GM12864 (cell line): Measurements from ENCODE around the gene UQCR11.

Experiments used
- DNase-seq: peaks from one replicate; pipeline ENCODE4 v3.0.0-alpha.2; 2011; ENCODE audit warnings: low read depth
- H3K4me3 ChIP-seq: 2 replicates; pipeline ENCODE4 v1.5.1; 2011; ENCODE audit warnings: mild to moderate bottlenecking, low read depth, low read length, control low read depth
- CTCF ChIP-seq: IDR thresholded peaks from 2 replicates; pipeline ENCODE4 v1.5.1; 2011; ENCODE audit warnings: low read depth, mild to moderate bottlenecking, moderate library complexity, low read length, control low read depth, inconsistent platforms; ENCODE audit errors: missing control alignments

UQCR11 gene

GRCh38 chr19:1574354-1575136 lies 30.7 kb downstream of the UQCR11 start:
- no peak for TF ChIP-seq CTCF
- DNase-seq, result no peak

GRCh38 chr19:1572795-1573194 lies 32.5 kb downstream of the UQCR11 start:
- no peak for TF ChIP-seq CTCF
- H3K4me3 ChIP-seq, result no peak overlapping the region
- no peak for DNase-seq

More at GRCh38 chr19:1574354-1575136, 30.7 kb downstream of the UQCR11 start:
- no peak overlapping the region for H3K4me3 ChIP-seq

GRCh38 chr19:1571358-1571757 lies 33.9 kb downstream of the UQCR11 start:
- no peak for TF ChIP-seq CTCF
- no peak overlapping the region for H3K4me3 ChIP-seq
- DNase-seq, result no peak

GRCh38 chr19:1570836-1571235 lies 34.4 kb downstream of the UQCR11 start:
- DNase-seq, result no peak
- TF ChIP-seq CTCF, result no peak
- H3K4me3 ChIP-seq, result no peak overlapping the region

GRCh38 chr19:1569997-1570396 lies 35.3 kb downstream of the UQCR11 start:
- no peak overlapping the region for H3K4me3 ChIP-seq
- DNase-seq, result no peak
- TF ChIP-seq CTCF, result no peak

GRCh38 chr19:1568320-1569019 lies 36.8 kb downstream of the UQCR11 start, which contains the start of gene MEX3D:
Gene MEX3D, minus strand, starts transcription at chr19:1568325. Its CDS starts 267 bp downstream, at chr19:1568058.
- peak within 1 kb of the TSS; percentile 19; the same call in 1 of the 2 replicates for H3K4me3 ChIP-seq
- TF ChIP-seq CTCF, result no peak
- DNase-seq, result no peak
